CD4-positive, alpha-beta T cell treated with Interleukin-17A for 4 hours (primary cell): ENCODE measurements around the gene ANTXR2.
"Not testable (repeated sequence)": the region's sequence is repeated elsewhere in the genome, so short reads cannot be mapped to it uniquely, and the experiment has no call there.

ENCODE experiments used
- DNase-seq: peaks from one replicate; pipeline ENCODE4 v3.0.0-alpha.2; 2020; ENCODE audit warnings: mixed read lengths

ANTXR2 gene

GRCh38 chr4:80017125-80017854 lies 55.7 kb downstream of the ANTXR2 start:
- DNase-seq, result no peak

DNA sequence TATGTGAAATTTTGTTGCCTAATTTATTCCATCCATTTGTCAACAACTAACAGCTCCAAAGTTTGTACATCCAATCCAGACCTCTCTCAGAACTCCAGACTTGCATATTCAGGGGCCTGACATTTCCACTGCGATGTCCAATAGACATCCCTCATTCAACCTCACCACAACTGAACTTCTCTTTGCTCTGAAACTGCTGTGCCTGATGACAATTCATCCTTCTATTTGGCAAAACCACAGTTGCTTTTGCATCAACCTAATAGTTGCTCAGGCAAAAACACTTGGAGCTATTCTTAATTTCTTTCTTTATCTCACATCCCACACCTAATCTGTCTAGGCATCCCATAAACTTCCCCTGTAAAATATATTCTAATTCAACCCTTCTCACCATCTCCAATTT lies 56.5 kb downstream of the ANTXR2 start:
- DNase-seq, result no peak

DNA sequence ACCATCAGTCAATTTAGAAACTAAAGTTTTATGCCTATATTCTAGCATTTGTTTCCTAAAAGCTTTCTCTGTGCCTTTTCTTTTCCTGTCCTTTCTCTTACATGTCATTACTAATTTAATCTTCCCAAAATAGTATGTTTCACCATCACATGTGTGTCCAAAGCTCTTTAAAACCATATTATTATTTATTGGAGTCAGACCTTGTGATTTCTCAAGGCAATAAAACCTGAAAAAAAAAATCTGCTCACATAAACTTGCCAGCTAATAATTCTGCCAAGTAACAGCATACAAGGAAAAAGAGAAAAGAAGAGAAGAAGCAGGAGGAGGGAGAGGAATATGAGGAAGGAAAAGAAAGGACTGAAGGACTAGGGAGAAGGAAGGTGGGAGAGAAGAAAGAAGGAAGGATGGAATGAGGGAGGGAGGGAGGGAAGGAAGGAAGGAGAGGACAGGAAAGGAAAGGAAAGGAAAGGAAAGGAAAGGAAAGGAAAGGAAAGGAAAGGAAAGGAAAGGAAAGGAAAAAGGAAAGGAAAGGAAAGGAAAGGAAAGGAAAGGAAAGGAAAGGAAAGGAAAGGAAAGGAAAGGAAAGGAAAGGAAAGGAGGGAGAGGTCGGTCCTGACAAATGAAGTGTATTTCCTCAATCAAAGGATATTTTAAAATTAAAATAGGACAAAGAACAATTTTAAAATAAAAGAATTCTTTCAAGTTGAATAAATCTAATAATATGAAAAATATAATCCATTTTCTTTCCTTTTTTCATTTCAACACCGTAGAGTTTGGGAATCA lies 57.4 kb downstream of the ANTXR2 start:
- no peak for DNase-seq

DNA sequence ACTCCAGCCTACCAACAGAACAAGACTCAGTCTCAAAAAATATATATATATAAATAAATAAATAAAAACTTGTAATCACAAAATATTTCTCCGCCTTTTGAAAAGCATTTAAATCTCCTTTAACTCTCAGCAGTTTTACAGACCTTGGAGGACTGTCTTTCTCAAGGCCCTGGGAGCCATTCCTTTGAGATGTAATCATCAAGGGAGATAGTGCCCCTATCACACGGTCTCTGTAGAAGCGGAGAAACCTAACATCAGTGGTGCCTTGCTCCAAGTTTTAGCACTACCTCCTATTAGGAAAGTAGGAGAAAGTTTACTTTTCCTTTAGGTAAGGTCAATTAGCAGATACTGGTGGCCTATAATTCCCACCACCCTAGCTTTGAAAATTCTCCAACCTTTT lies 58.5 kb downstream of the ANTXR2 start:
- DNase-seq, result no peak

- no peak for DNase-seq
These were observed 60.7 kb downstream of the ANTXR2 start for GRCh38 chr4:80012291-80012690.

DNA sequence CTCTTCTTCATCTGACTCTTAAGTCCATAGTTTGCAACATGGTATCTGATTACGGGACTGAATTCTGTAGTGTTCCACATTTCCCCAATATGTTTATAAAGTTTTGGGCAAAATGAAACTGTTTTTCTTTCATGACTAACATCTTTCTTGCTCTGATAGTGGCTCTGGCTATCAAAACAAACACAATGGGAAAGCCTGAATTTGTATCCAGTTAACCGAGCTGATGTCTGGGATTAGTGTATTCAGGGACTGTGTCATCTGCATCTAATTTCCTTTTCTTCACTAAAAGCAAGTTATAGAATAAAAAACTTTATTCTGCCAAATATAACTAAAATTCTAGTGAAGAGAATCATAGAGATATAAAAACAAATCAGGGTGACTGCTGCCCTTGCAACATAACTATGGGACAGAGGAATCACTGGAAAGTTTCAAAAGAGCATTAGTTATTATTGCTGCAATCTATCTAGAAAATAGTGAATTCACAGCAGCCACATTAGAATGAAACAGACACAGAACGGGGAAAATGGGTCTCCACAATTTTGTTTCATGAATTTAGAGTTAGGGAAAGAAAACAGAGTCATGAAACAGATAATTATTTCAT lies 61.3 kb downstream of the ANTXR2 start:
- DNase-seq, result no peak

- no peak for DNase-seq
These were observed 62.7 kb downstream of the ANTXR2 start for GRCh38 chr4:80010316-80010715.

DNA sequence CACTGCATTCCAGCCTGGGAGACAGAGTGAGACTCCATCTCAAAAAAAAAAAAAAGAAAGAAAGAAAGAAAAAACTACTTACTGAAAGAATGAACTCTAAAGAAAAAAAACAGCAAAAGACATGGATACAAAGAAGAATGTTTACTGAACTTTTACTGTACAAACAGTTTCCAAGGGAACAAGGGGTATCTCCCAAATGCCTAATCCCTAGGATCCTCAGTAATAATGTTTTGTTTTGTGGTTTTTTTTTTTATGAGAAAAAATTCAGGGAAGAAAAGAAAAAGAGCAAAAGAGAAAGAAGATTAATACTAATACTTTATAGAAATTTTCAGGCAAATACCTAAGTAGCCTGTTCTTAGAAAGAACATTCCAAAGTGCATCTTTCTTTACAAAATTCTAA lies 63.2 kb downstream of the ANTXR2 start:
- no peak for DNase-seq

- DNase-seq, result no peak
These were observed 64.1 kb downstream of the ANTXR2 start for GRCh38 chr4:80008971-80009370.

GRCh38 chr4:80008351-80008750 lies 64.7 kb downstream of the ANTXR2 start:
- no peak for DNase-seq

GRCh38 chr4:80007745-80008149 lies 65.3 kb downstream of the ANTXR2 start:
- no peak for DNase-seq

GRCh38 chr4:80006935-80007744 lies 65.9 kb downstream of the ANTXR2 start:
- DNase-seq, result peak; percentile 5

DNA sequence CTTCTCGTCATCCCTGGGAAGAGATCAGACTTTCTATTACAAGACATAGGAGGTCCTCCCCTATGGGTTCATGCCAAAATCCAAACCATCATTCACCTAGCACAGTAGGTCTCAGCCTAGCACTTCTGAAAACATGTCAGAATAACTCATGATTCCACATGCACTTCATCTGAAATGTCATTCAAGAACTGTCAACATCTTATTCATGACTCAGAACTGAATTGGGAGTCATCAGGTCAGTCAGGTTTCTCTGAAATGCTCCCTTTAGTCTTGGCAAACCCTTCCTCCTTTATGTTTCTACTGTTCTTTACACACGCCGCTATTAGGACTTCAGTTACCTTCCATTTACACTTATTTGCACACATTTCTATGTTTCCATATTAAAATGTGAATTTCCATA lies 67.2 kb downstream of the ANTXR2 start:
- DNase-seq, result no peak

- DNase-seq, result no peak
These were observed 68.7 kb downstream of the ANTXR2 start for GRCh38 chr4:80004319-80004718.

GRCh38 chr4:80002559-80002958 lies 70.5 kb downstream of the ANTXR2 start:
- not testable (repeated sequence) for DNase-seq

- not testable (repeated sequence) for DNase-seq
These were observed 74.0 kb downstream of the ANTXR2 start for GRCh38 chr4:79999048-79999447.

GRCh38 chr4:79998201-79998600 lies 74.8 kb downstream of the ANTXR2 start:
- DNase-seq, result no peak

GRCh38 chr4:79996851-79997250 lies 76.2 kb downstream of the ANTXR2 start:
- DNase-seq, result no peak

DNA sequence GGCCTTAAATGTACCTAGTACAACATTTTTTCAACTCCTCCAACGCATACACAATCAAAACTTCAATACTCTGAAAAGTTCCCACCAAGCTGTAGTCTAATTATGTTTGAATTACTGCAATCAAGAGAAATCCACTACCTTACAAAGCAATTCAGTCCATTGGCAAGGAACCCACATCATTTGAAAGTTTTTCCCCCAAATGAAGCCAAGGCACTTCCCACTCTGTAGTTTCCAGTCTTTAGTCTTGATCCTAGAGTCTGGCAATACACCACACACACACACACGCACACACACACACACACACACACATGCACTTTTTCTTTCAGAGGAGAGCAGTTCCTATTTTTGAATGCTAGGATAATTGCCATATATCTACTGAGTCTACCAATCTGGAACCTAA lies 79.6 kb downstream of the ANTXR2 start:
- no peak for DNase-seq

DNA sequence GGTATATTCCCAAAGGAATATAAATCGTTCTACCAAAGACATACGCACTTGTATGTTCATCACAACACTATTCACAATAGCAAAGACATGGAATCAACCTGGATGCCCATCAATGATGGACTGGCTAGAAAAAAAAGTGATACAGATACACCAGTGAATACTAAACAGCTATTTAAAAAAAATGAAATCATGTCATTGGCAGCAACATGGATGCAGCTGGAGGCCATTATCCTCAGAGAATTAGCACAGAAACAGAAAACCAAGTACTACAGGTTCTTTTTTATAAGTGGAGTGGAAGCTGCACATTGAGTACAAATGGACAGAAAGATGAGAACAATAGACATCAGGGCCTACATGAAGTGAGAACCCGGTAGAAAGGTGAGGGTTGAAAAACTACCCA lies 81.4 kb downstream of the ANTXR2 start:
- DNase-seq, result no peak

GRCh38 chr4:79991100-79991499 lies 81.9 kb downstream of the ANTXR2 start:
- DNase-seq, result not testable (repeated sequence)

DNA sequence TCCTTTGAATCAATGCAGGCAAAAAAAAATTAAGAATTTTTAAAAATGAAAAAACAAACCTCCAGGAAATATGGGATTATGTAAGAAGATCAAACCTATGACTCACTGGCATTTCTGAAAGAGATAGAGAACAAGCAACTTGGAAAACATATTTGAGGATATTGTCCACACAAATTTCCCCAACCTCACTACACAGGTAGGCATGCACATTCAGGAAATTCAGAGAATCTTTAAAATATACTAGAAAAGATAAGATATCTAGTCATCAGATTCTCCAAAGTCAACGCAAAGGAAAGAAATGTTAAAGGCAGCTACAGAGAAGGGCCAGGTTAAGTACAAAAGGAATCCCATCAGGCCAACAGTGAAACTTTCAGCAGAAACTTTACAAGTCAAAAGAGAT lies 85.6 kb downstream of the ANTXR2 start:
- DNase-seq, result no peak

DNA sequence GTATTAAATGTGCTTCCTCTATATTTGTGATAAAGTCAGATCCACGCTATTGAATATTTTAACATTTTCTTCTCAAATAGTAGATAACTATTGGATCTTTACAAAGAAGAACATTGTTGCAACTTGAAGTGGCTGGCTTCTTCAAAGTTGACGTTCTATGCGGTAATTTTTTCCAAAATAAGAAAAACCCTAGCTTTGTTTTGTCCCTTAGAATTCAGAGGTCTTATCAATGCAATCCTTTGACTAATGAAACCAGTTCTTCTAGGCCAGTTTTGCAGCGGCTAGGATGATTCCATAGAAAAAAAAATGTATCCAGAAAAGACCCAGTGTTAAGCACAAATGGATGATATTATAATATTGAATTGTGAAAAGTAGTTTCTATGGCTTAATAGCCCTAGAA lies 89.6 kb downstream of the ANTXR2 start:
- DNase-seq, result no peak
